AG04450 (cell line): Measurements from ENCODE around the gene IFITM5. TPM values are rescaled to one million over a fixed set of nuclear protein-coding genes. Genes with fewer than 3 reads are reported as not detected.

Experiments used
- CTCF ChIA-PET: fragments of 300-600, 350-600 bp; formaldehyde crosslinking; extraction: SDS; loops from one replicate; lab custom pipeline; 2022; ENCODE audit warnings: antibody characterized with exemption, inconsistent platforms; lab: Charles Lee
- POLR2A ChIA-PET: fragments of 350-600 bp; formaldehyde crosslinking; extraction: SDS; loops from one replicate; lab custom pipeline; 2021; ENCODE audit warnings: antibody characterized with exemption, inconsistent platforms; lab: Yijun Ruan, JAX
- DNase-seq: peaks from one replicate; pipeline ENCODE4 v3.0.0-alpha.2; 2011; ENCODE audit warnings: low read depth, low spot score
- H3K27ac ChIP-seq: one replicate; pipeline ENCODE4 v1.5.1; 2012; ENCODE audit warnings: low read depth, low read length, control low read depth
- H3K27me3 ChIP-seq: one replicate; pipeline ENCODE4 v1.6.0; 2012; ENCODE audit warnings: low read length; ENCODE audit not compliant: control insufficient read depth, insufficient read depth
- H3K4me3 ChIP-seq: 2 replicates; pipeline ENCODE4 v1.5.1; 2011; ENCODE audit warnings: mild to moderate bottlenecking, low read depth, low read length, control low read depth
- H3K9me3 ChIP-seq: 2 replicates; pipeline ENCODE4 v1.5.1; 2012; ENCODE audit warnings: low read length; ENCODE audit not compliant: control insufficient read depth, insufficient read depth
- CTCF ChIP-seq: IDR thresholded peaks from 2 replicates; pipeline ENCODE4 v1.5.1; 2011; ENCODE audit warnings: low read depth, low read length, control low read depth, inconsistent platforms
- polyA plus RNA-seq: library from polyadenylated mRNA; depleted of rRNA; stranded (reverse); fragments of >200 nt; gene quantifications from 2 replicates; pipeline ENCODE4 v1.2.3, GENCODE V29; 2011

The IFITM5 gene
- polyA plus RNA-seq, 1 experiment = not detected

- POLR2A ChIA-PET = no interaction called here
- TF ChIP-seq CTCF = no peak
- no peaks in the 10 kb centered on the region for H3K27me3 ChIP-seq
- no peak for DNase-seq
- H3K27ac ChIP-seq = no peak overlapping the region
- CTCF ChIA-PET = interaction anchor here (0.6 to 3.5 kb wide), 4 partner anchors 13 to 90 kb away, joined by 3 to 11 read pairs (median 3); partner anchors contain the start of gene IFITM5
- no peak overlapping the region for H3K4me3 ChIP-seq
- H3K9me3 ChIP-seq = no peaks in the 10 kb centered on the region
Measured at GRCh38 chr11:340539-341512, 41.5 kb upstream of the IFITM5 start.

GRCh38 chr11:339963-340362, 40.6 kb upstream of the IFITM5 start:
- Histone ChIP-seq H3K27me3 (no peaks in the 10 kb centered on the region), H3K27ac (no peak overlapping the region), H3K4me3 (no peak overlapping the region), H3K9me3 (no peaks in the 10 kb centered on the region)
- no peak for TF ChIP-seq CTCF
- no peak for DNase-seq
- POLR2A ChIA-PET = no interaction called here
- CTCF ChIA-PET = interaction anchor here (1.1 to 3.5 kb wide), 3 partner anchors 9 to 89 kb away, joined by 3 to 11 read pairs (median 3); no protein-coding TSS in a partner anchor

- H3K4me3 ChIP-seq = no peak overlapping the region
- no peak for TF ChIP-seq CTCF
- CTCF ChIA-PET = interaction anchor here (3.5 kb wide), 1 partner anchor 87 kb away, joined by 11 read pairs; no protein-coding TSS in a partner anchor
- H3K27ac ChIP-seq = no peak overlapping the region
- peaks cover 6% of the 10 kb centered on the region for H3K9me3 ChIP-seq
- no peak for DNase-seq
- no peaks in the 10 kb centered on the region for H3K27me3 ChIP-seq
- POLR2A ChIA-PET = no interaction called here
Measured at GRCh38 chr11:337711-338110, 38.4 kb upstream of the IFITM5 start.

DNA sequence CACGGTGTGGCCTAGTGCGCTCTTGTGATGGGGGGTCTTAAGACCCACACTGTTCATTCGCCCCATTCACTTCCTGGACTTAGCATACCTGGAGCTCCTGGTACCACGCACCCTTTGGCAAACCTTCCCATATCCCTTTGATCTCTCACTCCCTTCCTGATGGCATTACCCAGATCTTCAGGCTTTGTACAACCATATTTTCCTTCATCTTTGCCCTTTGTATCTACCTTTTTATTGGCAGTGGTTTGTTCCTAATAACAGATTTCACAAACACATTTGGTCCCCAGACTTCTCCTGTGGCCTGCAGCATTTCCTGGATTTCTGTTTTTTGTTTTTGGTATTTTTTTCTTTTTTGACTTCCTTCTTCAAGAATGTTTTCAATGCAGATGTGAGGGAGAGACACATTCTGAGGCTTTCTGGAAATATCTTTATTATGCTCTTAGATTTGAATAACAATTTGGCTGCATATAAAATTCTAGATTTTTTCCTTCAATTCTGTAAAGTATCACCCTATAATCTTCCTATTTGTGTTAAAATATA, 37.4 kb upstream of the IFITM5 start:
- no peak for DNase-seq
- TF ChIP-seq CTCF = no peak
- POLR2A ChIA-PET = no interaction called here
- no peak overlapping the region for H3K27ac ChIP-seq
- peaks cover 14% of the 10 kb centered on the region for H3K9me3 ChIP-seq
- CTCF ChIA-PET = no interaction called here
- H3K27me3 ChIP-seq = no peaks in the 10 kb centered on the region
- no peak overlapping the region for H3K4me3 ChIP-seq
